GM18505 (cell line): ENCODE data around the gene QRICH2.
"Not testable (repeated sequence)": the region's sequence is repeated elsewhere in the genome, so short reads cannot be mapped to it uniquely, and the experiment has no call there.

ENCODE experiments used
- ATAC-seq: cut with Tn5 transposase; IDR thresholded peaks from one replicate; pipeline ENCODE4 v1.9.1; 2021; ENCODE audit not compliant: unreplicated experiment
- POLR2A ChIP-seq: IDR thresholded peaks from 4 replicates; pipeline ENCODE4 v1.6.1; 2011; ENCODE audit warnings: borderline replicate concordance; ENCODE audit not compliant: insufficient read depth, insufficient read length; ENCODE audit errors: extremely low read depth

The QRICH2 gene

GRCh38 chr17:76247304-76247703 is 60.8 kb downstream of the QRICH2 start:
- no peak for TF ChIP-seq POLR2A
- no peak for ATAC-seq

GRCh38 chr17:76246080-76247066 is 61.7 kb downstream of the QRICH2 start:
- peak; percentile 94 for ATAC-seq
- peak; percentile 56 for TF ChIP-seq POLR2A

- ATAC-seq, result not testable (repeated sequence)
Observed at GRCh38 chr17:76244721-76245120, 63.4 kb downstream of the QRICH2 start.

- no peak for ATAC-seq
- no peak for TF ChIP-seq POLR2A
Observed at GRCh38 chr17:76243826-76244679, 64.0 kb downstream of the QRICH2 start.

- ATAC-seq, result no peak
- TF ChIP-seq POLR2A, result no peak
Observed at GRCh38 chr17:76241691-76242255, 66.3 kb downstream of the QRICH2 start.

GRCh38 chr17:76241204-76241538 is 66.9 kb downstream of the QRICH2 start:
- ATAC-seq, result no peak
- TF ChIP-seq POLR2A, result no peak

GRCh38 chr17:76240461-76241203 is 67.4 kb downstream of the QRICH2 start, which contains the start of gene RNF157:
TSS of gene RNF157 (minus strand) at chr17:76240493. CDS start at chr17:76240240, 253 bp downstream.
- ATAC-seq, result peak; percentile 50
- TF ChIP-seq POLR2A, result no peak

- peak; percentile 27 for ATAC-seq
- TF ChIP-seq POLR2A, result no peak
Observed at GRCh38 chr17:76239538-76240274, 68.4 kb downstream of the QRICH2 start.

- no peak for ATAC-seq
- TF ChIP-seq POLR2A, result no peak
Observed at GRCh38 chr17:76238847-76239537, 69.1 kb downstream of the QRICH2 start.

- no peak for ATAC-seq
- no peak for TF ChIP-seq POLR2A
Observed at GRCh38 chr17:76237859-76238313, 70.2 kb downstream of the QRICH2 start.

GRCh38 chr17:76236603-76237002 is 71.5 kb downstream of the QRICH2 start:
- no peak for ATAC-seq

More at GRCh38 chr17:76236603-76237002, 71.5 kb downstream of the QRICH2 start:
- TF ChIP-seq POLR2A, result no peak
